ENCODE data around the gene ZNG1A.
"Not testable (repeated sequence)": the region's sequence is repeated elsewhere in the genome, so short reads cannot be mapped to it uniquely, and the experiment has no call there.

ZNG1A gene

DNA sequence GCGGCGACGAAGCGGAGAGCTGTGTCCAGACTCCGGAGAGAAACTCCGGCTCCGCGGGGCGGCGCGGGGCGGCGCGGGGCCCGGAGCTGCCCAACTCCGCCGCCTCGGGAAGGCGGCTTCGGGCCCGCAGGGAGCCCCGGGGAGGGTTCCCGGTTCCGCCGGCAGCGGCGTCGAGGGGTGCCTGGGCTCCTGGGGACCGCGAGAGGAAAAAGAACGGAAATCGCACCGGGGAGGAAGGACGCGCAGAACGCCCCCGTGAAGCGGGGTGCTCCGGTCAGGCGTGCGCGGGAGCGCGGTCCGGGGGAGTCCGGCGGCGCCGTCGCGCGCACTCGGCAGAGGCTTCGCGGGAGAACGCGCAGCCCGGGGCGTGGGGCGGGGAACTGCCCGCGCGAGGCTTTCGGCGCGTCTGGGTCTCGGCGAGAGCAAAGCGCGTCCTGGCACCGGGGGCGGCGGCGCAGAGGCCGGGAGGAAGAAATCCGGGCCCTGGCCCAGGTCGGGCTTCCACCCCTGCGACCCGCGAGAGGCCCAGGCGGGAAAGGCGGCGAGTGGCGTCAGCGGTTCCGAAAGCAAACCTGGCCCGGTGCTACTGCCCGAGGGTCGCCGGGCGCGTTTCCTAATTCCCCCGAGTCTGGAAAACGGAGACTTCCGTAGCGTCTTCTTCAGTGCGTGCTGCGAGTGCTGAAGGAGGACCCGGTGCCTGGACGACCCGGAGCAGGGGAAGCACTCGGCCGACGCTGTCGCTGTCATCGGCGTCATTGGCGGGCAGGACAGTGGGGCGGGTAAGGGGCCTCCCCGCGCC lies 65.2 kb downstream of the ZNG1A start:
- Histone ChIP-seq H3K4me3 (ENCODE audit: low read depth, low read length) (peak overlapping the region; percentile 47), H3K27me3 (ENCODE audit: insufficient read depth, low read length) (peaks cover 48% of the 10 kb centered on the region)

GRCh38 chr9:112589-113467 lies 66.0 kb downstream of the ZNG1A start:
- H2AFZ ChIP-seq (ENCODE audit: low read length, unreplicated experiment); H3K36me3 ChIP-seq (ENCODE audit: insufficient read depth, low read length); H3K4me1 ChIP-seq (ENCODE audit: control insufficient read depth, insufficient read depth, low read length, unreplicated experiment); H3K27ac ChIP-seq (ENCODE audit: low read depth, low read length); H3K79me2 ChIP-seq (ENCODE audit: control insufficient read depth, insufficient read depth, low read length, unreplicated experiment); H3K4me3 ChIP-seq (ENCODE audit: low read depth, low read length): not testable (repeated sequence)
- peaks cover 50% of the 10 kb centered on the region for H3K27me3 ChIP-seq (ENCODE audit: insufficient read depth, low read length)

More for the DNA sequence above, 65.2 kb downstream of the ZNG1A start:
- H3K36me3 ChIP-seq (ENCODE audit: insufficient read depth, low read length); H3K4me1 ChIP-seq (ENCODE audit: control insufficient read depth, insufficient read depth, low read length, unreplicated experiment); H3K27ac ChIP-seq (ENCODE audit: low read depth, low read length); H3K79me2 ChIP-seq (ENCODE audit: control insufficient read depth, insufficient read depth, low read length, unreplicated experiment): not testable (repeated sequence)
- peak overlapping the region; percentile 38 for H2AFZ ChIP-seq (ENCODE audit: low read length, unreplicated experiment)

- H3K79me2 ChIP-seq (ENCODE audit: control insufficient read depth, insufficient read depth, low read length, unreplicated experiment); H3K4me3 ChIP-seq (ENCODE audit: low read depth, low read length); H3K27ac ChIP-seq (ENCODE audit: low read depth, low read length); H2AFZ ChIP-seq (ENCODE audit: low read length, unreplicated experiment); H3K36me3 ChIP-seq (ENCODE audit: insufficient read depth, low read length); H3K4me1 ChIP-seq (ENCODE audit: control insufficient read depth, insufficient read depth, low read length, unreplicated experiment): not testable (repeated sequence)
- H3K27me3 ChIP-seq (ENCODE audit: insufficient read depth, low read length), result peaks cover 40% of the 10 kb centered on the region
These were observed 68.2 kb downstream of the ZNG1A start for GRCh38 chr9:110672-111071.

- peaks cover 34% of the 10 kb centered on the region for H3K27me3 ChIP-seq (ENCODE audit: insufficient read depth, low read length)
- not testable (repeated sequence) for H3K79me2 ChIP-seq (ENCODE audit: control insufficient read depth, insufficient read depth, low read length, unreplicated experiment)
These were observed 69.3 kb downstream of the ZNG1A start for GRCh38 chr9:109540-109939.

GRCh38 chr9:108742-109495 lies 69.9 kb downstream of the ZNG1A start:
- H3K27ac ChIP-seq (ENCODE audit: low read depth, low read length); H3K4me1 ChIP-seq (ENCODE audit: control insufficient read depth, insufficient read depth, low read length, unreplicated experiment); H3K4me3 ChIP-seq (ENCODE audit: low read depth, low read length); H2AFZ ChIP-seq (ENCODE audit: low read length, unreplicated experiment); H3K36me3 ChIP-seq (ENCODE audit: insufficient read depth, low read length); H3K79me2 ChIP-seq (ENCODE audit: control insufficient read depth, insufficient read depth, low read length, unreplicated experiment): not testable (repeated sequence)
- peaks cover 27% of the 10 kb centered on the region for H3K27me3 ChIP-seq (ENCODE audit: insufficient read depth, low read length)

More at GRCh38 chr9:109540-109939, 69.3 kb downstream of the ZNG1A start:
- H3K4me1 ChIP-seq (ENCODE audit: control insufficient read depth, insufficient read depth, low read length, unreplicated experiment); H3K36me3 ChIP-seq (ENCODE audit: insufficient read depth, low read length); H3K27ac ChIP-seq (ENCODE audit: low read depth, low read length); H3K4me3 ChIP-seq (ENCODE audit: low read depth, low read length); H2AFZ ChIP-seq (ENCODE audit: low read length, unreplicated experiment): not testable (repeated sequence)

DNA sequence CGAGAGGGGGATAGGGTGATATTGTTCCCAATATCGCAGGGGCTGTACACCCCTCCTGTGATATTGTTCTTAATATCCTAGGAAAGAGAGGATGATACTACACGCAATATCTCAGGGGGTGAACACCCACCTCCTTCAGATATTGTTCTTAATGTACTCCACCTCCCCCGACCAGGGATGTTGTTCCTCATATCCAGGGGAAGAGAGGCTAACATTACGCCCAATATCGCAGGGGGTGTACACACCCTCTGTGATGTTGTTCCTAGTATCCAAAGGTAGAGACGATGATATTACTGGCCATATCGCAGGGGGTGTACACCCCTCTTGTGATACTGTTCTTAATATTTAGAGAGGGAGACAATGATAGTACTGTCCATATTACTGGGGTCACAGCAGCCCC lies 72.9 kb downstream of the ZNG1A start:
- not testable (repeated sequence) for H3K27ac ChIP-seq (ENCODE audit: low read depth, low read length); H3K36me3 ChIP-seq (ENCODE audit: insufficient read depth, low read length); H3K4me1 ChIP-seq (ENCODE audit: control insufficient read depth, insufficient read depth, low read length, unreplicated experiment); H3K4me3 ChIP-seq (ENCODE audit: low read depth, low read length); H2AFZ ChIP-seq (ENCODE audit: low read length, unreplicated experiment); H3K79me2 ChIP-seq (ENCODE audit: control insufficient read depth, insufficient read depth, low read length, unreplicated experiment)
- H3K27me3 ChIP-seq (ENCODE audit: insufficient read depth, low read length), result peaks cover 11% of the 10 kb centered on the region

- H3K4me3 ChIP-seq (ENCODE audit: low read depth, low read length); H3K79me2 ChIP-seq (ENCODE audit: control insufficient read depth, insufficient read depth, low read length, unreplicated experiment); H3K27me3 ChIP-seq (ENCODE audit: insufficient read depth, low read length); H3K27ac ChIP-seq (ENCODE audit: low read depth, low read length); H3K4me1 ChIP-seq (ENCODE audit: control insufficient read depth, insufficient read depth, low read length, unreplicated experiment); H3K36me3 ChIP-seq (ENCODE audit: insufficient read depth, low read length); H2AFZ ChIP-seq (ENCODE audit: low read length, unreplicated experiment): not testable (repeated sequence)
These were observed 78.4 kb downstream of the ZNG1A start for GRCh38 chr9:100430-100829.

GRCh38 chr9:99867-100266 lies 79.0 kb downstream of the ZNG1A start:
- not testable (repeated sequence) for H3K27me3 ChIP-seq (ENCODE audit: insufficient read depth, low read length); H3K79me2 ChIP-seq (ENCODE audit: control insufficient read depth, insufficient read depth, low read length, unreplicated experiment); H3K36me3 ChIP-seq (ENCODE audit: insufficient read depth, low read length); H3K27ac ChIP-seq (ENCODE audit: low read depth, low read length); H2AFZ ChIP-seq (ENCODE audit: low read length, unreplicated experiment); H3K4me3 ChIP-seq (ENCODE audit: low read depth, low read length); H3K4me1 ChIP-seq (ENCODE audit: control insufficient read depth, insufficient read depth, low read length, unreplicated experiment)

GRCh38 chr9:98775-99174 lies 80.1 kb downstream of the ZNG1A start:
- not testable (repeated sequence) for H2AFZ ChIP-seq (ENCODE audit: low read length, unreplicated experiment); H3K79me2 ChIP-seq (ENCODE audit: control insufficient read depth, insufficient read depth, low read length, unreplicated experiment); H3K36me3 ChIP-seq (ENCODE audit: insufficient read depth, low read length); H3K4me3 ChIP-seq (ENCODE audit: low read depth, low read length); H3K4me1 ChIP-seq (ENCODE audit: control insufficient read depth, insufficient read depth, low read length, unreplicated experiment); H3K27ac ChIP-seq (ENCODE audit: low read depth, low read length); H3K27me3 ChIP-seq (ENCODE audit: insufficient read depth, low read length)

- H3K27ac ChIP-seq (ENCODE audit: low read depth, low read length); H3K79me2 ChIP-seq (ENCODE audit: control insufficient read depth, insufficient read depth, low read length, unreplicated experiment); H2AFZ ChIP-seq (ENCODE audit: low read length, unreplicated experiment); H3K4me1 ChIP-seq (ENCODE audit: control insufficient read depth, insufficient read depth, low read length, unreplicated experiment); H3K27me3 ChIP-seq (ENCODE audit: insufficient read depth, low read length); H3K36me3 ChIP-seq (ENCODE audit: insufficient read depth, low read length); H3K4me3 ChIP-seq (ENCODE audit: low read depth, low read length): not testable (repeated sequence)
These were observed 83.9 kb downstream of the ZNG1A start for GRCh38 chr9:94992-95391.
